ENCODE data around the gene ZFPM1. TPM values are rescaled to one million over a fixed set of nuclear protein-coding genes. Genes with fewer than 3 reads are reported as not detected.

The ZFPM1 gene
- total RNA-seq, 6 donors from 2014 or later: 1.0 to 8.4 (median 3.3) TPM

- peak within 1 kb of the TSS; percentile 83 to 89 (median 88) for H3K27ac ChIP-seq
- ATAC-seq (ENCODE audit: low FRiP score in 2 of 2): peak; percentile 96 to 99
- no peaks in the 10 kb centered on the region for H3K9me3 ChIP-seq
- no peaks in the 10 kb centered on the region for H3K27me3 ChIP-seq
- peak within 1 kb of the TSS; percentile 80 to 99 (median 90) for H3K4me3 ChIP-seq
- DNase-seq: peak; percentile 96 to 99
- peaks cover 0 to 14% (median 3%) of the 10 kb centered on the region in 4 donors for H3K36me3 ChIP-seq
- peaks cover 21 to 34% (median 23%) of the 10 kb centered on the region in 4 donors for H3K4me1 ChIP-seq
- WGBS, 2 donors: 0% methylated on average over 16 to 20 of the region's 90 CpGs
- peak in 2 of 4 donors; percentile 1 to 29 for TF ChIP-seq EP300 (IDR thresholded peaks at IDR 0.05)
- peak in 2 of 4 donors; percentile 34 to 83 for TF ChIP-seq POLR2A (IDR thresholded peaks at IDR 0.05)
- TF ChIP-seq POLR2AphosphoS5 (IDR thresholded peaks at IDR 0.05): peak; percentile 92 to 93
- TF ChIP-seq, protein P1, sequence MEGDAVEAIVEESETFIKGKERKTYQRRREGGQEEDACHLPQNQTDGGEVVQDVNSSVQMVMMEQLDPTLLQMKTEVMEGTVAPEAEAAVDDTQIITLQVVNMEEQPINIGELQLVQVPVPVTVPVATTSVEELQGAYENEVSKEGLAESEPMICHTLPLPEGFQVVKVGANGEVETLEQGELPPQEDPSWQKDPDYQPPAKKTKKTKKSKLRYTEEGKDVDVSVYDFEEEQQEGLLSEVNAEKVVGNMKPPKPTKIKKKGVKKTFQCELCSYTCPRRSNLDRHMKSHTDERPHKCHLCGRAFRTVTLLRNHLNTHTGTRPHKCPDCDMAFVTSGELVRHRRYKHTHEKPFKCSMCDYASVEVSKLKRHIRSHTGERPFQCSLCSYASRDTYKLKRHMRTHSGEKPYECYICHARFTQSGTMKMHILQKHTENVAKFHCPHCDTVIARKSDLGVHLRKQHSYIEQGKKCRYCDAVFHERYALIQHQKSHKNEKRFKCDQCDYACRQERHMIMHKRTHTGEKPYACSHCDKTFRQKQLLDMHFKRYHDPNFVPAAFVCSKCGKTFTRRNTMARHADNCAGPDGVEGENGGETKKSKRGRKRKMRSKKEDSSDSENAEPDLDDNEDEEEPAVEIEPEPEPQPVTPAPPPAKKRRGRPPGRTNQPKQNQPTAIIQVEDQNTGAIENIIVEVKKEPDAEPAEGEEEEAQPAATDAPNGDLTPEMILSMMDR (IDR thresholded peaks at IDR 0.05): peak in 1 of 6 experiments; percentile 28
These were observed 117.1 kb downstream of the ZFPM1 start, which contains the start of gene ZC3H18 for GRCh38 chr16:88569985-88570690. Gene ZC3H18 (plus strand): TSS chr16:88570403. CDS start chr16:88577124, 6,721 bp downstream.

DNA sequence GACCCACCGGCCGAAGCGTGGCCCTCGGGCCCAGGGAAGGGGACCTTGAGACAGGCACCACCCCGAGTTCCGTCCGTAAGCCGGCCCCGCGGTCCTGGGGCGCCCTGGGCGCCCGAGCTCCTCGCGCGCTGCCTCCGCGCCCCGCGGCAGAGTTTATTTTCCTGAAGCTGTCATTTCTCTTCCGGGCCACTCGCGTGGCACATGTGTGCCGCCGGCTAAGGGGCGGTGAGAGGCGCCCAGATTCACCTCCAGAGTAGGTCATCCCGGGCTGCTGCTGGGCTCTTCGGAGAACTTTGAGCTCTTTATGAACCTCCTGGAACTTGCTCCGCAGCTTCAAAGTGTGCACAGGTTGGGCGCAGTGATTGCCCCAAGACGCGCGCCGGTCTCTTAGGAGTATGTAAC lies 117.6 kb downstream of the ZFPM1 start:
- TF ChIP-seq, protein P1 (IDR thresholded peaks at IDR 0.05): no peak
- no peak for TF ChIP-seq POLR2AphosphoS5 (IDR thresholded peaks at IDR 0.05)
- TF ChIP-seq POLR2A (IDR thresholded peaks at IDR 0.05): no peak
- TF ChIP-seq EP300 (IDR thresholded peaks at IDR 0.05): no peak
- no peak for ATAC-seq (ENCODE audit: low FRiP score in 2 of 2)

GRCh38 chr16:88575251-88575650 lies 122.2 kb downstream of the ZFPM1 start:
- Histone ChIP-seq H3K27me3 (no peaks in the 10 kb centered on the region), H3K9me3 (no peaks in the 10 kb centered on the region), H3K27ac (no peak overlapping the region), H3K4me1 (peaks cover 16 to 48% (median 29%) of the 10 kb centered on the region in 4 donors), H3K4me3 (no peak overlapping the region), H3K36me3 (peaks cover 6 to 63% (median 29%) of the 10 kb centered on the region in 4 donors)
- ATAC-seq (ENCODE audit: low FRiP score in 2 of 2) (no peak), DNase-seq (no peak)
- TF ChIP-seq EP300 (IDR thresholded peaks at IDR 0.05): no peak
- TF ChIP-seq POLR2AphosphoS5 (IDR thresholded peaks at IDR 0.05): no peak
- TF ChIP-seq POLR2A (IDR thresholded peaks at IDR 0.05): no peak
- TF ChIP-seq, protein P1 (IDR thresholded peaks at IDR 0.05): no peak
- 94 to 96% methylated on average over 11 of the region's 11 CpGs for WGBS, 2 donors

More for the DNA sequence above, 117.6 kb downstream of the ZFPM1 start:
- peaks cover 21 to 34% (median 23%) of the 10 kb centered on the region in 4 donors for H3K4me1 ChIP-seq
- H3K36me3 ChIP-seq: peaks cover 0 to 19% (median 3%) of the 10 kb centered on the region in 4 donors
- peak in 1 of 2 donors; percentile 25 for DNase-seq
- no peaks in the 10 kb centered on the region for H3K27me3 ChIP-seq
- peak overlapping the region; percentile 80 to 99 (median 90) for H3K4me3 ChIP-seq
- H3K9me3 ChIP-seq: no peaks in the 10 kb centered on the region
- peak overlapping the region; percentile 83 to 89 (median 88) for H3K27ac ChIP-seq
- 1% methylated on average over 20 to 23 of the region's 35 CpGs for WGBS, 2 donors

DNA sequence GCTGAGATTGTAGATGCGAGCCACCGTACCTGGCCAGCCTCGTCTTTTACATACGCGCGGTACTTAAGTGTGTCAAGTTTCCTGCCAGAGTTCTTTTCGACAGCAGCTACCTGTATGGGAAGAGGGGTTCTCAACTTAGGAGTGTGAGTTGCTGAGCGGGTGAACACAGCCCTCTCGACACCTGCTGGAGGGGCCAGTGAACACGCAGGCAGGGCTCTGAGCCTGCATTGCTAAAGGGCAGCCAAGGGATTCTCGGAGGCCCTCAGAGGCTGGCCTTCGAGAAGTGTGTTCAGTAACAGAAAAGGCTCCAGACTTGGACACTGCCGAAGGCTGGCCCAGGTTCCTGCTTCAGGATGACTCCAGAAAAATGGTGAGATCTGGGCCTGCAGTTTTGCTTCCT lies 123.2 kb downstream of the ZFPM1 start:
- no peak for ATAC-seq (ENCODE audit: low FRiP score in 2 of 2)
- H3K36me3 ChIP-seq: peaks cover 6 to 73% (median 37%) of the 10 kb centered on the region in 4 donors
- 80 to 84% methylated on average over 13 of the region's 13 CpGs for WGBS, 2 donors
- H3K9me3 ChIP-seq: no peaks in the 10 kb centered on the region
- H3K4me1 ChIP-seq: peaks cover 10 to 45% (median 26%) of the 10 kb centered on the region in 4 donors
- no peaks in the 10 kb centered on the region for H3K27me3 ChIP-seq
- H3K4me3 ChIP-seq: no peak overlapping the region
- TF ChIP-seq, protein P1 (IDR thresholded peaks at IDR 0.05): no peak
- TF ChIP-seq POLR2AphosphoS5 (IDR thresholded peaks at IDR 0.05) (no peak), POLR2A (IDR thresholded peaks at IDR 0.05) (no peak), EP300 (IDR thresholded peaks at IDR 0.05) (no peak)
- DNase-seq: peak in 1 of 2 donors; percentile 59
- peak overlapping the region in 1 of 4 donors; percentile 37 for H3K27ac ChIP-seq
